ENCODE data around the gene SMIM12.

GRCh38 chr1:34896612-34897011 lies 37.1 kb upstream of the SMIM12 start:
- TF ChIP-seq GATA3 (IDR thresholded peaks at IDR 0.05; ENCODE audit: low read depth, low read length) (no peak), GATA2 (IDR thresholded peaks at IDR 0.05; ENCODE audit: low read depth, low read length) (no peak)
